ENCODE measurements around the gene P2RX1. TPM values are rescaled to one million over a fixed set of nuclear protein-coding genes. Genes with fewer than 3 reads are reported as not detected.
"Not testable (repeated sequence)": the region's sequence is repeated elsewhere in the genome, so short reads cannot be mapped to it uniquely, and the experiment has no call there.

The P2RX1 gene
- total RNA-seq, 2 donors from 2014 or later = 4.2 to 15.0 TPM

DNA sequence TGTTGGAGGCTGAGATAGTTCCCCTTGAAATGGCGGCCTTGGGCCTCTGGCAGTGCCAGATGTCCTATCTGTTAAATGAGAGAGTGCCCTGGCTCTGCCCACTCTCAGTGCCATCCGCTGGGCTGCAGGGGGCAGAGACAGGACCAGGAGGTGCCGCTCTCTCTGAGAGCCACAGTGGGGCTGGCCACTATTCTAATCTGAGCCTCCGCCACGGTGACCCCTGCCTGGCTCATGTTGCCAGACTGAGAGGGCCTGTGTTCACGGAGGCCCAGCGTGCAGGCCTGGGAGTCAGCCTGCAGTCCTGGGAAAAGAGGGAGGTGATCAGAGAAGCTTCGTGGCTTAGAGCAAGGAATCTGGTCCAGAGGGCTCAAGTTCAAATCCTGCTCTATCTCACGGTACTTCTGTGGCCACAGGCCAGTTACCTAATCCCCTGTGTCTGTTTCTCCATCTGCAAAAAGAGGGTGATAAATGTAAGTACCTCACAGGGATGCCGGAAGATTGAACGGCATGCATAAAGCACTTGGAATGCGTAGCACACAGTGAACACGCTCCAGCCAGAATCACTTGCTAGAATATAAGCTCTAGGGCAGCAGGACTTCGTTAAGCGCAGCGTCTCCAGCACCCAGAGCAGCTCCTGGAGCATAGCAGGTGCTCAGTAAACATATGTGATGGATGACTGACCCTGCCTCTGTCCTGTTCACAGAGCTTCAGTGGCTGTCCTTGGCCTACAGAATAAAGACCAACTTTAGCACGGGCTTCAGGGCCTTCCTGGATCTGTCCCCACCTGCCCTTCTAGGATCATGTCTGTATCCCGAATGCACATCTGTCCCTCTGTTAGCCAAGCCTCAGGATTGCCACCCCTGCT lies 41.7 kb upstream of the P2RX1 start:
- H3K9me3 ChIP-seq (ENCODE audit: control insufficient read depth, low read length, poor library complexity, severe bottlenecking) = no peaks in the 10 kb centered on the region
- DNase-seq = no peak
- Mint-ChIP-seq H3K4me1 (peaks cover 49% of the 10 kb centered on the region), H3K27ac (peak overlapping the region; percentile 74), H3K27me3 (no peaks in the 10 kb centered on the region), H3K4me3 (no peak overlapping the region), H3K36me3 (ENCODE audit: low read depth) (no peaks in the 10 kb centered on the region)
- ATAC-seq = no peak

DNA sequence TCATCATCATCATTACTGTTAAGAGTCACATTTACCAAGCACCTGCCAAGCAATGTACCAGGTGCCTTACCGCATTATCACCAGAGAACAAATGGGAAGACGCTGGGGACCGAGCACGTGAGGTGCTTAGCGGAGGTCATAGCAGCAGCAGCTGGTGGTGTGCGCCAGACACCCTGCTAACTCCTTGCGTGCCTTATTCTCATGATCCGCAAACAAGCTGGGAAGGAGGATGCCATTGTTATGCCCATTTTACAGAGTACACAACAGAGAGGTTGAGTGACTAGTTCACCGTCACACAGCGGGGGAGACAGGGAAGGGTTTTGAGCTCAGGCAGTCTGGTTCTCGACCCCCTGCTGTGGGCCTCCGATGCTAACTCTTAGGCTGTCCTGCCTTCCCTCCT lies 40.7 kb upstream of the P2RX1 start:
- H3K27ac Mint-ChIP-seq = peak overlapping the region; percentile 74
- H3K36me3 Mint-ChIP-seq (ENCODE audit: low read depth) = no peaks in the 10 kb centered on the region
- DNase-seq (no peak), ATAC-seq (no peak)
- no peaks in the 10 kb centered on the region for H3K27me3 Mint-ChIP-seq
- peaks cover 40% of the 10 kb centered on the region for H3K4me1 Mint-ChIP-seq
- H3K9me3 ChIP-seq (ENCODE audit: control insufficient read depth, low read length, poor library complexity, severe bottlenecking) = no peaks in the 10 kb centered on the region
- no peak overlapping the region for H3K4me3 Mint-ChIP-seq

DNA sequence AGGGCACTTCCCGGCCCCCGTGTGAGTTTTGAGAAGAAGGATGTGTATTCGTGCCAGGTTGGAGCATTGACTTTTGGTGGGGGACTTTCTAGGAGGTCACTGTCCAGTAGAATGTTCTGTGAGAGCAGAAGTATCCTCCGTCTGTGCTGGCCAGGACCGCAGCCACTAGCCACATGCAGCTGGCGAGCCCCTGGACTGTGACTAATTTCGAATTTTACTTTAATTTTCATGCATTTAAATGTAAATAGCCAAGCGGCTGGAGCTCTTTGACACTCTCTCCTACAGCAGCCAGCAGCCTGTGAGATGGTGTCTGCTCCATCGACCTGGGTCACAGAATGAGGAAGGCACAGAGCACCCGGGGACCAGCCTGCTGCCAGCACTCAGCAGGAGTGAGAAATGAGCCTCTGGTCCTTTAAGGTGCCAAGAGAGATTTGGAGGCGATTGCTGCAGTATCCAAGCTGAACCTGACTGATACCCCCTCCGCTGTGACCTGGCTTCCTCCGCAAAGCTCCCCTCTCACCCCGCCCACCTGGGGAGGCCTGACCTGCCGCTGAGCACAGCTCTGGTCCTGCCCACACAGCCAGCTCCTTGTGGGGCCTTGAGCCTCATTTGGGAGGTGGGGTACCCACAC lies 40.2 kb upstream of the P2RX1 start:
- Mint-ChIP-seq H3K4me3 (no peak overlapping the region), H3K4me1 (peaks cover 38% of the 10 kb centered on the region)
- no peak for ATAC-seq

GRCh38 chr17:3955673-3955988 lies 39.4 kb upstream of the P2RX1 start:
- H3K36me3 Mint-ChIP-seq (ENCODE audit: low read depth) = no peaks in the 10 kb centered on the region
- no peaks in the 10 kb centered on the region for H3K9me3 ChIP-seq (ENCODE audit: control insufficient read depth, low read length, poor library complexity, severe bottlenecking)
- DNase-seq = no peak
- peak overlapping the region; percentile 37 for H3K27ac Mint-ChIP-seq
- ATAC-seq = no peak
- H3K4me1 Mint-ChIP-seq = peaks cover 32% of the 10 kb centered on the region
- no peak overlapping the region for H3K4me3 Mint-ChIP-seq
- no peaks in the 10 kb centered on the region for H3K27me3 Mint-ChIP-seq

More for the DNA sequence above, 40.2 kb upstream of the P2RX1 start:
- no peak for DNase-seq
- Mint-ChIP-seq H3K36me3 (ENCODE audit: low read depth) (no peaks in the 10 kb centered on the region), H3K27me3 (no peaks in the 10 kb centered on the region), H3K27ac (peak overlapping the region; percentile 74)
- no peaks in the 10 kb centered on the region for H3K9me3 ChIP-seq (ENCODE audit: control insufficient read depth, low read length, poor library complexity, severe bottlenecking)

DNA sequence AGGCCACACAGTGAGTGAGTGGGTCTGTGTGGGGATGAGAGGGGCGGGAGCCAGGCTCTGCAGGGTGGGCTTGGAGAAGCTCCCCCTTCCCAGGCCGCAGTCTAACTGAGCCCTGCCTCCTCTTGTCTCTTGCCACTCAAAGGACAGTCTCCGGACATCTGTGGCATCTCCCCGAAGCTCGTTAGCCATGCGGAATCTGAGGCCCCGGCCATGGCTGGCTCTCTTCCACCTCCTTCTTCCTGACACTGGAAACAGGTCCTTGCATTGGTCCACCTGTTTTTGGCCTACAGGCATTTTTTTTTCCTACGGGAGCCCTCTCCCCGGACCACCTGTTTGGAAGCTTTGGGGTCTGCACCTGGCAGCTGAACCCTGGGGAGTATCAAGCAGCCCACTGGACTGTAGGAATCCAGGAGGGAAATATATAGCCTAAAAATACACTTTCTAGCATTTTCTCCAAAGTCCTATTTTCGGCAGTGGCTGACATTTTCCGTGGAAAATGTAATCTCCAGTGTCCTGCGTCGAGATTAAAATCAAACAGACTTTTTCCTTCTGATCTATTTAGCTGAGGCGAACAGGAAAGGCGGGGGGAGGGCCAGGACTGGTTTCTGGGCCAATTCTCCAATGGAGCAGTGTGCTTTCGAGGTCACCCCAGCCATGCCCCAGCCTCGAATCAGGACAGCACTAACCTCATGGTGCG lies 38.9 kb upstream of the P2RX1 start:
- no peaks in the 10 kb centered on the region for H3K9me3 ChIP-seq (ENCODE audit: control insufficient read depth, low read length, poor library complexity, severe bottlenecking)
- no peaks in the 10 kb centered on the region for H3K27me3 Mint-ChIP-seq
- no peak overlapping the region for H3K4me3 Mint-ChIP-seq
- peak overlapping the region; percentile 37 for H3K27ac Mint-ChIP-seq
- H3K36me3 Mint-ChIP-seq (ENCODE audit: low read depth) = no peaks in the 10 kb centered on the region
- peaks cover 26% of the 10 kb centered on the region for H3K4me1 Mint-ChIP-seq
- DNase-seq (no peak), ATAC-seq (no peak)

GRCh38 chr17:3954086-3954485 lies 37.8 kb upstream of the P2RX1 start:
- DNase-seq (no peak), ATAC-seq (no peak)
- H3K27me3 Mint-ChIP-seq = no peaks in the 10 kb centered on the region
- H3K9me3 ChIP-seq (ENCODE audit: control insufficient read depth, low read length, poor library complexity, severe bottlenecking) = no peaks in the 10 kb centered on the region
- no peak overlapping the region for H3K4me3 Mint-ChIP-seq
- H3K4me1 Mint-ChIP-seq = peaks cover 17% of the 10 kb centered on the region
- H3K36me3 Mint-ChIP-seq (ENCODE audit: low read depth) = no peaks in the 10 kb centered on the region
- no peak overlapping the region for H3K27ac Mint-ChIP-seq

GRCh38 chr17:3953542-3953941 lies 37.3 kb upstream of the P2RX1 start:
- H3K4me1 Mint-ChIP-seq = peaks cover 16% of the 10 kb centered on the region
- DNase-seq (no peak), ATAC-seq (no peak)
- no peaks in the 10 kb centered on the region for H3K36me3 Mint-ChIP-seq (ENCODE audit: low read depth)
- no peak overlapping the region for H3K4me3 Mint-ChIP-seq
- H3K27ac Mint-ChIP-seq = no peak overlapping the region
- H3K27me3 Mint-ChIP-seq = no peaks in the 10 kb centered on the region
- no peaks in the 10 kb centered on the region for H3K9me3 ChIP-seq (ENCODE audit: control insufficient read depth, low read length, poor library complexity, severe bottlenecking)

- Mint-ChIP-seq H3K27ac (no peak overlapping the region), H3K36me3 (ENCODE audit: low read depth) (no peaks in the 10 kb centered on the region), H3K4me3 (peak overlapping the region; percentile 47), H3K27me3 (no peaks in the 10 kb centered on the region), H3K4me1 (peaks cover 9% of the 10 kb centered on the region)
- ATAC-seq (no peak), DNase-seq (no peak)
- no peaks in the 10 kb centered on the region for H3K9me3 ChIP-seq (ENCODE audit: control insufficient read depth, low read length, poor library complexity, severe bottlenecking)
Observed at GRCh38 chr17:3952186-3952585, 35.9 kb upstream of the P2RX1 start.

DNA sequence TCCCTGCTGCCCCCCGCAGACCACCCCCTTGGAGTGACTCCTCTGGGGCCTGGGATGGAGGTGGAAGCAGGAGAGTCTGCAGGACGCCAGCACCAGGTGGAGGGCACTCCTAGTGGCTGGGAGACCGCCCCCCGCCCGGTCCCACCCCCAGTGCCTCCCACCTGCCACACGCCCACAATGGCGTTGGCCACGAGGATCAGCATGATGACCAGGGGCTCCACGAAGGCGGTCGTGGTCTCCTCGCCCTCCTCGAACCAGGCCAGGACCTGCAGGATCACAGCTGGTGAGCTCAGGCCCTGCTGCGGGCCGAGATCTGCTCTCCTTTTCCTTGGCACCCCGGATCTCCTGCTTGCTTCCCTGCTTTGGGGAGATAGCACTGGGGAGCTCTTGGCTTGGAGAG lies 35.2 kb upstream of the P2RX1 start:
- peaks cover 5% of the 10 kb centered on the region for H3K4me1 Mint-ChIP-seq
- no peaks in the 10 kb centered on the region for H3K27me3 Mint-ChIP-seq
- DNase-seq (no peak), ATAC-seq (no peak)
- no peaks in the 10 kb centered on the region for H3K9me3 ChIP-seq (ENCODE audit: control insufficient read depth, low read length, poor library complexity, severe bottlenecking)
- no peaks in the 10 kb centered on the region for H3K36me3 Mint-ChIP-seq (ENCODE audit: low read depth)
- H3K27ac Mint-ChIP-seq = no peak overlapping the region
- H3K4me3 Mint-ChIP-seq = no peak overlapping the region

DNA sequence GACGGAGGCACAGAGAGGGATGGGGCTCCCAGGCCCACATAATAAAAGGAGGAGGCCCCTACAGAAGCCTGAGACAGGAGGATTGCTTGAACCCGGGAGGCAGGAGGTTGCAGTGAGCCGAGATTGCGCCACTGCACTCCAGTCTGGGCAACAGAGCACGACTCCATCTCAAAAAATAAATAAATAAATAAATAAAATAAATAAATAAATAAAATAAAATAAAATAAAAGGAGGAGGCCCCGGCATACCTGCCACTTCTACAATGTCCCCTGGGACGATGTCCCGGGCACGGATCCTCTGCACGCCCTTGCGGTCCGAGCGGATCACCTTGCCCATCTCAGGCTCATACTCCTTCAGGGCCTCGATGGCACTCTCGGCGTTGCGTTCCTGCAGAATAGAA lies 34.7 kb upstream of the P2RX1 start:
- peaks cover 4% of the 10 kb centered on the region for H3K4me1 Mint-ChIP-seq
- H3K27ac Mint-ChIP-seq = no peak overlapping the region
- no peaks in the 10 kb centered on the region for H3K27me3 Mint-ChIP-seq
- H3K36me3 Mint-ChIP-seq (ENCODE audit: low read depth) = no peaks in the 10 kb centered on the region
- no peak for DNase-seq
- ATAC-seq = no peak
- H3K4me3 Mint-ChIP-seq = no peak overlapping the region
- no peaks in the 10 kb centered on the region for H3K9me3 ChIP-seq (ENCODE audit: control insufficient read depth, low read length, poor library complexity, severe bottlenecking)

- Mint-ChIP-seq H3K27me3 (no peaks in the 10 kb centered on the region), H3K36me3 (ENCODE audit: low read depth) (peaks cover 3% of the 10 kb centered on the region), H3K4me1 (peaks cover 2% of the 10 kb centered on the region), H3K27ac (no peak overlapping the region), H3K4me3 (no peak overlapping the region)
- ATAC-seq (no peak), DNase-seq (no peak)
- no peaks in the 10 kb centered on the region for H3K9me3 ChIP-seq (ENCODE audit: control insufficient read depth, low read length, poor library complexity, severe bottlenecking)
Observed at GRCh38 chr17:3950584-3950983, 34.3 kb upstream of the P2RX1 start.

- H3K27ac Mint-ChIP-seq = no peak overlapping the region
- H3K4me3 Mint-ChIP-seq = no peak overlapping the region
- H3K9me3 ChIP-seq (ENCODE audit: control insufficient read depth, low read length, poor library complexity, severe bottlenecking) = no peaks in the 10 kb centered on the region
- no peak for DNase-seq
- no peaks in the 10 kb centered on the region for H3K27me3 Mint-ChIP-seq
- ATAC-seq = no peak
- H3K36me3 Mint-ChIP-seq (ENCODE audit: low read depth) = peaks cover 4% of the 10 kb centered on the region
- H3K4me1 Mint-ChIP-seq = peaks cover 2% of the 10 kb centered on the region
Observed at GRCh38 chr17:3949418-3949817, 33.2 kb upstream of the P2RX1 start.

GRCh38 chr17:3948551-3948950 lies 32.3 kb upstream of the P2RX1 start:
- not testable (repeated sequence) for DNase-seq; H3K9me3 ChIP-seq (ENCODE audit: control insufficient read depth, low read length, poor library complexity, severe bottlenecking); H3K4me1 Mint-ChIP-seq; H3K27me3 Mint-ChIP-seq; H3K36me3 Mint-ChIP-seq (ENCODE audit: low read depth); ATAC-seq; H3K27ac Mint-ChIP-seq; H3K4me3 Mint-ChIP-seq

Measured in T-helper 17 cell (primary cell).